CD1c-positive myeloid dendritic cell (primary cell): Measurements from ENCODE around the gene EIF4A2.
"Not testable (repeated sequence)": the region's sequence is repeated elsewhere in the genome, so short reads cannot be mapped to it uniquely, and the experiment has no call there.

ENCODE experiments used
- DNase-seq: peaks from one replicate; pipeline ENCODE4 v3.0.0-alpha.2; 2016; ENCODE audit errors: extremely low spot score

The EIF4A2 gene

GRCh38 chr3:186784820-186785494, 1.6 kb downstream of the EIF4A2 start:
- no peak for DNase-seq

- no peak for DNase-seq
Measured at GRCh38 chr3:186785495-186786018, 2.2 kb downstream of the EIF4A2 start.

DNA sequence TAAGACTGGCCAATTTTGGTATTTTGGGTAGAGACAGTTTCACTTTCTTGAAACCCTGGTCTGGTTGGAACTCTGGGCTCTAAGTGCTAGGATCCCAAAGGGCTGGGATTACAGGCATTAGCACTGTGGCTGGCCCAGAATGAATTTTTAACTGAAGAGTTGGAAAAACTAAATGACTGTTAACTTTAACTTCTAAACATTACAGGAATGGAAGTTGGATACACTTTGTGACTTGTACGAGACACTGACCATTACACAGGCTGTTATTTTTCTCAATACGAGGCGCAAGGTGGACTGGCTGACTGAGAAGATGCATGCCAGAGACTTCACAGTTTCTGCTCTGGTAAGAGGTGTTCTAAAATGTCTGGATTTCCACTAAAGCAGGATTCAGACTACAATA, 3.5 kb downstream of the EIF4A2 start:
- no peak for DNase-seq

DNA sequence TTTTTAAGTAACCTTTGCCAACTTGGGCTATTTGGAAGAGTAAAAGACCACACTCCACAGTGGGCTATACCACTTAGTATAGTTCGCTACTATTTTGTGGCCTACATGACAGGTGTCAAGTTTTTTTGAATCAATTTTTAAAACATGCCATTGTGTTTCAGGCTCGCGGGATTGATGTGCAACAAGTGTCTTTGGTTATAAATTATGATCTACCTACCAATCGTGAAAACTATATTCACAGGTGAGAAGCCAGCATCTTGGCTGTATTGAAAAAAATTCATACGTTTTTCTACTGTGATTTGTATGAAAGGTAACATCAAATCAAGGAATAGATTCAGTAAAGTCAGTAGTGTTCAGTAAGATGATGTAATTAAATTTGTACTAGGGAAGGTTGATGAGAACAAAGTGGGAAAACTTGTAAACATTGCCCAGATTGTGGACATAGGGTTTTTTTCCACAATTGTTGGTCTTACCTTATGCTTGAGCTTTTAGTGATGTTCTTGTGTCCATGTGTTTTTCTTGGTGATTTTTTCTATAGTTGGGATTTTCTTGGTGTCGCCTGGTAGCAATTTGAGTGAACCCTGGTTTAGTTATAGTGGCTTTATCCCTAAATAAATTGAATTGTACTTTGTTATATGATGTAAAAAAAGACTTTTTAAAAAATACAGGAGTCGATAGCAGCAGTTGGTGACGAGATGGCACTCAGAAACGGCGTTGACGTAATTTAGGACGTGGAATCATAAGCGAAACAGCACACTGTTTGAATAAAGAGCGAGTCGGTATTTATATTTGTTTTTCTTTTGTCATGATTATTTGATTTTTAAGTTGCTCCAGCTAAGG, 4.5 kb downstream of the EIF4A2 start:
- no peak for DNase-seq

DNA sequence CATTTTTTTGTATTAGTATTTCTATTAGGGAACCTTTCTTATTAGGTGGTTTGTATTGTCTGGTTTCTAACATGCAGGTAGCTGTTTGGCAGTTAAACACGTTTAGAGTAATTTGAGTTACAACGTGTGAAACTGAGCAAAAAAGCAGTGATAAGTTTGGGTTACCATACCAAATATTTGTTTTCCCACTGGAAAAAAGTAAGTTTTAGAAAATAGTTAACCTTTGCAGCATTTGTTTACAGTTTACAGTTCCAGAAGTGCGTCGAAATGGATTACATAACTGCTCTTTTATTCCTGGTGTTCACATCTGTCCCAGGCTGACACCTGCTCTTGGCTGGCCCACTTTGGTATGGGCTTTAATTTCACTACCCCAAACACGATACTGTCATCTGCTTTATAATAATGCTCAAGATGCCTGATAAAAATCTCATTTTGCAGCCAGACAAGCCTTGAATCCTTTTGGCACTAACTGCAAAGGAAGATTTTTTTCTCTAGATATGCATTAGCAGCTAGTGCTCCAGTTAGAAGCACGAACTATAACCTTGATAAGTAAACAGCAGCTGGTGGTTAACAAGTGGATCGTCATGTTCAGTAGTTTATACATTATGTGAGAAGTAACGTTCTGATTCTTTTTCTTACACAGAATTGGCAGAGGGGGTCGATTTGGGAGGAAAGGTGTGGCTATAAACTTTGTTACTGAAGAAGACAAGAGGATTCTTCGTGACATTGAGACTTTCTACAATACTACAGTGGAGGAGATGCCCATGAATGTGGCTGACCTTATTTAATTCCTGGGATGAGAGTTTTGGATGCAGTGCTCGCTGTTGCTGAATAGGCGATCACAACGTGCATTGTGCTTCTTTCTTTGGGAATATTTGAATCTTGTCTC, 5.3 kb downstream of the EIF4A2 start:
- no peak for DNase-seq

DNA sequence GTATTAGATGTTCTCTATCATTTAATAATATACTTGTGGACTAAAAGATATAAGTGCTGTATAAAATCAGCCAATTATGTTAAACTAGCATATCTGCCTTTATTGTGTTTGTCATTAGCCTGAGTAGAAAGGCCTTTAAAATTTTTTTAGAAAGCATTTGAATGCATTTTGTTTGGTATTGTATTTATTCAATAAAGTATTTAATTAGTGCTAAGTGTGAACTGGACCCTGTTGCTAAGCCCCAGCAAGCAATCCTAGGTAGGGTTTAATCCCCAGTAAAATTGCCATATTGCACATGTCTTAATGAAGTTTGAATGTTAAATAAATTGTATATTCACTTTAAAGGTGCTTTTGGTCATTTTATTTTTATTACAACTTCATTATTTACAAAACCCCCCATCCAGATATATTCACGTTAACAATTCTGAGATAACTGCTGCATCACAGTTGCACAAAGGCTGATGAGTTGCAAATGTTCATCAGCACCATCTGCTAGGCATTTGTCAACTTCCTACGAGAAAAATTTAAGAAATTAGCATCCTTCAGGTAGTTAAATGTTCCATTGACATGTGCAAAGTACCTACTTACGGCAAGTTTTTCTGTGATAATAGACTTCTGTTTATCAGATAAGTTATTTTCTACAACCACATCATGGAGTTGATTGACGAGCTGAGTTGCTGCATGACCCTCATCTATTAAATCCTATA, 6.3 kb downstream of the EIF4A2 start:
- DNase-seq = no peak

GRCh38 chr3:186790261-186790981, 7.0 kb downstream of the EIF4A2 start:
- no peak for DNase-seq

DNA sequence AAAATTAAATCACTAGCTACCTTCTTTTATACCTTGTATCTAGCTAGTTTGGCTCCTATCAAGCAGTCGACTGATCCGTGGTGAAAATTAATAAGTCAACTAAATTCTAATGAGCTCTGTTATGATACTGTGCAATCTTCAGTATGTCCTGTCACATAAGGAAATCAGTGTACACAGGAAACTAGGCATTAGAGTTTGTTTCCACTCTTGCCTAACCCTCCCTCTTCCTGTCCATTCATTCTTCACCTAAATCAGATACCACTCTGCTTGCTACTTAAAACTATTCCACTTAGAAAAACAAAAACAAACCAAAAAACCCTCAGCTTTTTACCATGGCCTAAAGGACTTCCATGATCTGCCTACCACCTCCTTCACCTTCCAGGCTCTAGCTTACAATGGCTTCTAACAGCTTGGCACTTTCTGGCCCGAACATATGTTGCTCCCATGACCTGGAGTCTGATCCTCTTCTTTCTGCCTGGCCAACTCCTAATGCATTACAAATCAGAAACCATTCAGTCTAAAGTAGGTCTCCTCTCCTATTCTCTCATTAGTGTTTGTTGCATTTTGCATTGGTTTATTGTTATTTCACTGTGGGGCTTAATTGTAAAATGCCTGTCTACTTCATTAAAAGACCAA, 15.0 kb downstream of the EIF4A2 start:
- no peak for DNase-seq

DNA sequence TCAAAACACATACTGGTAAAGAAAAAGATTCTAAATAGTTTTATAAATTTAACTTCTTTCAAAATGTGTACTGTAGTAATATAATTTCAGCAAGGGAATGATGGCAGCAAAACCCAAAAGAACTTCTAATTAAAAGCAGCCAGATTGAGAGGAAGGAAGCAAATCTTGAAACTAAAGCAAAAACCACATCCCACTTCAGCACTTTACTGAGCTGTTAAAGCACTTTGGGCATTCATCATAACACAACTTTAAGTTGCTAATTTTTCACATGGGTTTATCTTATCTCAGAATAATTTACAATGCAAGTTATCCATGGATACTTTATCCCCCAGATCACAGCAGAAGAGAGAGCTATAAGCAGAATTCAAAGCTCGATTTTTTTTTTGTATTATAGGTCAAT, 16.9 kb downstream of the EIF4A2 start:
- DNase-seq = no peak

- peak; percentile 29 for DNase-seq
Measured at GRCh38 chr3:186802701-186803100, 19.3 kb downstream of the EIF4A2 start.

DNA sequence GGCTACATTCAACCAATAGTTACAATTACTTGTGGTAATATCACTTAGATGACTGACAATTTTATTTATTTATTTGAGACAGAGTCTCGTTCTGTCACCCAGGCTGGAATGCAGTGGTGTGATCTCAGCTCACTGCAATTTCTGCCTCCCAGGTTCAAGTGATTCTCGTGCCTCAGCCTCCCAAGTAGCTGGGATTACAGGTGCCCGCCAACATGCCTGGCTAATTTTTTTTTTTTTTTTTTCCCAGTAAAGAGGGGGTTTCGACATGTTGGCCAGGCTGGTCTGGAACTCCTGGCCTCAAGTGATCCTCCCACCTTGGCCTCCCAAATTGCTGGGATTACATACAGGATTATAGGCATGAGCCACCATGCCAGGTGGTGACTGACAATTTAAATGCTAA, 20.1 kb downstream of the EIF4A2 start:
- DNase-seq = not testable (repeated sequence)

- DNase-seq = peak; percentile 88
Measured at GRCh38 chr3:186806089-186807055, 23.0 kb downstream of the EIF4A2 start, which contains the start of gene RFC4. Gene RFC4, minus strand, starts transcription at chr3:186806482. Its CDS starts 1,769 bp downstream, at chr3:186804713.

DNA sequence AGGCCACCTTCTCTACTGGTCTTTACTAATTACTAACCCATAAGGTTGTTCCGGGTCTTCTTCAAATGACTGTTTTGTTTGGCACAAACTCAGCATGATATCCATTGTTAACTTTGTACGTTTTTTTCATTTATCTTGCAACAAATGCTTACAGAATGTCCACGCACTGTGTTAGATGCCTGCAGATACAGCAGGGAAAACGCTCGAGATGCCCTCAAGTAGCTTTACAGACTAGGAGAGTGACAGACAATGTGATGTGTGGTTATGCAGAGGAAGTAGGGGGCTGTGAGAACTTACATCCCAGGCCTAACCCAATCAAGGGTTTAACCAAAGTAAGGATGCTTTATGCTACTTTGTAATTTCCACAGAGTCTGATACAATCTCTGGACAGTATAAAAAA, 23.9 kb downstream of the EIF4A2 start:
- DNase-seq = no peak

GRCh38 chr3:186810336-186810996, 27.1 kb downstream of the EIF4A2 start:
- no peak for DNase-seq

DNA sequence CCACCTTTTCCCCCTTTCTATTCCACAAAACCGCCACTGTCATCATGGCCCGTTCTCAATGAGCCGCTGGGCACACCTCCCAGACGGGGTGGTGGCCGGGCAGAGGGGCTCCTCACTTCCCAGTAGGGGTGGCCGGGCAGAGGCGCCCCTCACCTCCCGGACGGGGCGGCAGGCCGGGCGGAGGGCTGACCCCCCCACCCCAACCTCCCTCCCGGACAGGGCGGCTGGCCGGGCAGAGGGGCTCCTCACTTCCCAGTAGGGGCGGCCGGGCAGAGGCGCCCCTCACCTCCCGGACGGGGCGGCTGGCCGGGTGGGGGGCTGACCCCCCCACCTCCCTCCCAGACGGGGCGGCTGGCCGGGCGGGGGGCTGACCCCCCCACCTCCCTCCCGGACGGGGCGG, 27.9 kb downstream of the EIF4A2 start:
- not testable (repeated sequence) for DNase-seq

DNA sequence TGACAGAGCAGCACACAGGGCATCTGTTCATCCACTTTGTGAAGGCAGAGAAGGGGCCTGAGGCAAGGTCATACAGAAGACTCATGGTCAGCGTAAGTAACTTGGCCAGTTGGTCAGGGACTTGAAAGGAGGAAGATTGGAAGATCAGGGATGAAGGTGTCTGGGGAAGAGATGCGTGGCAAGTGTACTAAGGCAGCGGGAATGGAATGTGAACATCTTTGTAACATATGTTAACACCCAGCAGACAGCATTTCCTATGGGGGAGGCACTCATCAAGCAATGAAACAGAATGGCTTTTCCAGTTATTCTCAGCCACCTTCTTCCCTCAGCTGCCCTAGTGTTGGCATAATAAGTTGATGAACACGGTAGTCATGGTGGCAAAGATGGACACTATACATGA, 30.7 kb downstream of the EIF4A2 start:
- no peak for DNase-seq

DNA sequence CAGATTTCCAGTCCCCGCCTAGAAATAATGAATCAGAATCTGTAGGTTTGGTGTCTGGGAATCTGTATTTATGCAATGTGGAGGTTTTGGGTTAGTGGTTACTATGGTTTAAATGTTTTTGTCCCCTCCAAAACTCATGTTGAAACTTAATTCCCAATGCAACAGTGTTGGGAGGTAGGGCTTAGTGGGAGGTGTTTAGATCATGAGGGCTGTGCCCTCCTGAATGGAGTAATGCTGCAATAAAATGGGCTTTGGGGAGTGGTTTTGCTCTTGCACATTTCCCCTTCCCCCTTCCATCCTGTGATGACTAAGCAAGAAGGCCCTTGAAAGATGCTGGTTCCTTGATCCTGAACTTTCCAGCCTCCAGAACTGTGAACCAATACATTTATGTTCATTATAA, 32.1 kb downstream of the EIF4A2 start:
- peak; percentile 12 for DNase-seq

GRCh38 chr3:186818516-186818915, 35.1 kb downstream of the EIF4A2 start:
- no peak for DNase-seq
